ENCODE results near the gene IL1RAPL2.

The IL1RAPL2 gene

GRCh38 chrX:105483011-105483410 lies 917.0 kb downstream of the IL1RAPL2 start:
- TF ChIP-seq, protein P1, sequence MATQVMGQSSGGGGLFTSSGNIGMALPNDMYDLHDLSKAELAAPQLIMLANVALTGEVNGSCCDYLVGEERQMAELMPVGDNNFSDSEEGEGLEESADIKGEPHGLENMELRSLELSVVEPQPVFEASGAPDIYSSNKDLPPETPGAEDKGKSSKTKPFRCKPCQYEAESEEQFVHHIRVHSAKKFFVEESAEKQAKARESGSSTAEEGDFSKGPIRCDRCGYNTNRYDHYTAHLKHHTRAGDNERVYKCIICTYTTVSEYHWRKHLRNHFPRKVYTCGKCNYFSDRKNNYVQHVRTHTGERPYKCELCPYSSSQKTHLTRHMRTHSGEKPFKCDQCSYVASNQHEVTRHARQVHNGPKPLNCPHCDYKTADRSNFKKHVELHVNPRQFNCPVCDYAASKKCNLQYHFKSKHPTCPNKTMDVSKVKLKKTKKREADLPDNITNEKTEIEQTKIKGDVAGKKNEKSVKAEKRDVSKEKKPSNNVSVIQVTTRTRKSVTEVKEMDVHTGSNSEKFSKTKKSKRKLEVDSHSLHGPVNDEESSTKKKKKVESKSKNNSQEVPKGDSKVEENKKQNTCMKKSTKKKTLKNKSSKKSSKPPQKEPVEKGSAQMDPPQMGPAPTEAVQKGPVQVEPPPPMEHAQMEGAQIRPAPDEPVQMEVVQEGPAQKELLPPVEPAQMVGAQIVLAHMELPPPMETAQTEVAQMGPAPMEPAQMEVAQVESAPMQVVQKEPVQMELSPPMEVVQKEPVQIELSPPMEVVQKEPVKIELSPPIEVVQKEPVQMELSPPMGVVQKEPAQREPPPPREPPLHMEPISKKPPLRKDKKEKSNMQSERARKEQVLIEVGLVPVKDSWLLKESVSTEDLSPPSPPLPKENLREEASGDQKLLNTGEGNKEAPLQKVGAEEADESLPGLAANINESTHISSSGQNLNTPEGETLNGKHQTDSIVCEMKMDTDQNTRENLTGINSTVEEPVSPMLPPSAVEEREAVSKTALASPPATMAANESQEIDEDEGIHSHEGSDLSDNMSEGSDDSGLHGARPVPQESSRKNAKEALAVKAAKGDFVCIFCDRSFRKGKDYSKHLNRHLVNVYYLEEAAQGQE (IDR thresholded peaks at IDR 0.05; ENCODE audit: low read depth), result no peak
- no peak for TF ChIP-seq RAD21 (IDR thresholded peaks at IDR 0.05; ENCODE audit: low read depth)

- no peak for TF ChIP-seq NFIC (IDR thresholded peaks at IDR 0.05)
- TF ChIP-seq FOXM1 (IDR thresholded peaks at IDR 0.05; ENCODE audit: borderline replicate concordance, low read depth), result no peak
- TF ChIP-seq TCF12 (IDR thresholded peaks at IDR 0.05; ENCODE audit: low read depth), result no peak
- no peak for TF ChIP-seq EGR1 (IDR thresholded peaks at IDR 0.05)
- TF ChIP-seq USF1 (IDR thresholded peaks at IDR 0.05), result no peak
- no peak for TF ChIP-seq ZBTB7A (IDR thresholded peaks at IDR 0.05; ENCODE audit: low read depth)
- no peak for TF ChIP-seq YY1 (IDR thresholded peaks at IDR 0.05; ENCODE audit: low read depth)
- TF ChIP-seq TAF1 (IDR thresholded peaks at IDR 0.05; ENCODE audit: low read depth), result no peak
- no peak for TF ChIP-seq RAD21 (IDR thresholded peaks at IDR 0.05; ENCODE audit: low read depth)
Measured at GRCh38 chrX:105488716-105489115, 922.7 kb downstream of the IL1RAPL2 start.

- TF ChIP-seq CEBPB (IDR thresholded peaks at IDR 0.05), result no peak
Measured at GRCh38 chrX:105495376-105495775, 929.4 kb downstream of the IL1RAPL2 start.

- TF ChIP-seq NFIC (IDR thresholded peaks at IDR 0.05), result no peak
- TF ChIP-seq MAX (IDR thresholded peaks at IDR 0.05), result no peak
Measured at GRCh38 chrX:105502336-105502735, 936.3 kb downstream of the IL1RAPL2 start.

DNA sequence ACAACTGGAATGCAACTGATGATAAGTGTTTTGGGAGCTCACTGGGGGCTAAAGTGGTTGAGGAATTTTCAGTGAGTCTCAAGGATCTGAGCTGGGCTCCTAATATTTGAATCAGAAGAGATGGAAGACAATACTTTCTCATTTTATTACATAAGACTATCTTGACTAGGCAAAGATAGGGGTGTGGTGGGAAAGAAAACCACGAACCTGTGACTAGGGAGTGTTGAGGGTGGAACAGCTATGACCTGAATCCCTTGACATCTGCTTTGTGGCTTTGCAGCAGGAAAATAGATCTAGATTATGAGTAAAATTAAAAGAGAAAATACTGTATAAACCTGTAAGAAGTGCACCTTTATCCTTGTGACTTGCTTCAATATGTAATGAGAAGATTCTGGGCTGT lies 949.6 kb downstream of the IL1RAPL2 start:
- no peak for TF ChIP-seq ZBTB7A (IDR thresholded peaks at IDR 0.05; ENCODE audit: low read depth)
- TF ChIP-seq RAD21 (IDR thresholded peaks at IDR 0.05; ENCODE audit: low read depth), result no peak
- TF ChIP-seq, protein P1 (IDR thresholded peaks at IDR 0.05; ENCODE audit: low read depth), result no peak
- no peak for TF ChIP-seq TAF1 (IDR thresholded peaks at IDR 0.05; ENCODE audit: low read depth)
- TF ChIP-seq CREB1 (IDR thresholded peaks at IDR 0.05; ENCODE audit: low read depth), result no peak
- TF ChIP-seq NFIC (IDR thresholded peaks at IDR 0.05), result no peak
- no peak for TF ChIP-seq YY1 (IDR thresholded peaks at IDR 0.05; ENCODE audit: low read depth)
- TF ChIP-seq MAX (IDR thresholded peaks at IDR 0.05), result no peak
- TF ChIP-seq TEAD4 (IDR thresholded peaks at IDR 0.05), result no peak
- no peak for TF ChIP-seq CEBPB (IDR thresholded peaks at IDR 0.05)
- no peak for TF ChIP-seq USF1 (IDR thresholded peaks at IDR 0.05)
- TF ChIP-seq EP300 (IDR thresholded peaks at IDR 0.05; ENCODE audit: borderline replicate concordance), result no peak
- no peak for TF ChIP-seq TCF12 (IDR thresholded peaks at IDR 0.05; ENCODE audit: low read depth)
- TF ChIP-seq FOXM1 (IDR thresholded peaks at IDR 0.05; ENCODE audit: borderline replicate concordance, low read depth), result no peak
- TF ChIP-seq EGR1 (IDR thresholded peaks at IDR 0.05), result no peak

DNA sequence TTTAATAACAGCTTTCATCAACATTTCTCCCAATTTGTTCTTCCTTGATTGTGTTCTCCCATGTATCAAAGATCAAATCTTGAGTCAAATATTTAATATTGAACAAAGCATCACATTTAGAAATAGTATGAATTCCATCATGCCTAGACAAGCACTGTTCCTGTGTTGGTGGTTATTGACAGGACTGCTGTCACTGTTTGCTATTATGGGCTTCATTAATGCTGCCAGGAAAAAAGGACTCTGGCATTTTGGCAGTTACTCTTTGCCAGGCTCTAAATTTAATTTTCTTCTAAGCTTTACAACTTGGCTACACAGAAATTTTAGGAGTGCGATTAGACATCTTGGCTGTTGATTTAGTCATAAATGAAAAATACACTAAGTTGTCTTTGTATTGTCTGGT lies 960.4 kb downstream of the IL1RAPL2 start:
- TF ChIP-seq CREB1 (IDR thresholded peaks at IDR 0.05; ENCODE audit: low read depth), result no peak
- TF ChIP-seq TEAD4 (IDR thresholded peaks at IDR 0.05), result no peak
- no peak for TF ChIP-seq EGR1 (IDR thresholded peaks at IDR 0.05)
- TF ChIP-seq RAD21 (IDR thresholded peaks at IDR 0.05; ENCODE audit: low read depth), result no peak
- TF ChIP-seq, protein P1 (IDR thresholded peaks at IDR 0.05; ENCODE audit: low read depth), result no peak
- TF ChIP-seq TCF12 (IDR thresholded peaks at IDR 0.05; ENCODE audit: low read depth), result no peak
- TF ChIP-seq NFIC (IDR thresholded peaks at IDR 0.05), result no peak
- TF ChIP-seq MAX (IDR thresholded peaks at IDR 0.05), result no peak
- no peak for TF ChIP-seq EP300 (IDR thresholded peaks at IDR 0.05; ENCODE audit: borderline replicate concordance)
- no peak for TF ChIP-seq USF1 (IDR thresholded peaks at IDR 0.05)
- TF ChIP-seq CEBPB (IDR thresholded peaks at IDR 0.05), result no peak
- no peak for TF ChIP-seq YY1 (IDR thresholded peaks at IDR 0.05; ENCODE audit: low read depth)
- no peak for TF ChIP-seq FOXM1 (IDR thresholded peaks at IDR 0.05; ENCODE audit: borderline replicate concordance, low read depth)
